ENCODE results near the gene TRABD. TPM values are rescaled to one million over a fixed set of nuclear protein-coding genes. Genes with fewer than 3 reads are reported as not detected.

The TRABD gene
- total RNA-seq, 6 donors from 2014 or later: 32.9 to 88.0 (median 56.3) TPM

- Histone ChIP-seq H3K9me3 (no peaks in the 10 kb centered on the region), H3K4me3 (no peak overlapping the region), H3K36me3 (peaks cover 8 to 55% (median 44%) of the 10 kb centered on the region in 4 donors), H3K27ac (no peak overlapping the region), H3K4me1 (peaks cover 24 to 42% (median 38%) of the 10 kb centered on the region in 4 donors), H3K27me3 (no peaks in the 10 kb centered on the region)
- TF ChIP-seq, protein P1, sequence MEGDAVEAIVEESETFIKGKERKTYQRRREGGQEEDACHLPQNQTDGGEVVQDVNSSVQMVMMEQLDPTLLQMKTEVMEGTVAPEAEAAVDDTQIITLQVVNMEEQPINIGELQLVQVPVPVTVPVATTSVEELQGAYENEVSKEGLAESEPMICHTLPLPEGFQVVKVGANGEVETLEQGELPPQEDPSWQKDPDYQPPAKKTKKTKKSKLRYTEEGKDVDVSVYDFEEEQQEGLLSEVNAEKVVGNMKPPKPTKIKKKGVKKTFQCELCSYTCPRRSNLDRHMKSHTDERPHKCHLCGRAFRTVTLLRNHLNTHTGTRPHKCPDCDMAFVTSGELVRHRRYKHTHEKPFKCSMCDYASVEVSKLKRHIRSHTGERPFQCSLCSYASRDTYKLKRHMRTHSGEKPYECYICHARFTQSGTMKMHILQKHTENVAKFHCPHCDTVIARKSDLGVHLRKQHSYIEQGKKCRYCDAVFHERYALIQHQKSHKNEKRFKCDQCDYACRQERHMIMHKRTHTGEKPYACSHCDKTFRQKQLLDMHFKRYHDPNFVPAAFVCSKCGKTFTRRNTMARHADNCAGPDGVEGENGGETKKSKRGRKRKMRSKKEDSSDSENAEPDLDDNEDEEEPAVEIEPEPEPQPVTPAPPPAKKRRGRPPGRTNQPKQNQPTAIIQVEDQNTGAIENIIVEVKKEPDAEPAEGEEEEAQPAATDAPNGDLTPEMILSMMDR (IDR thresholded peaks at IDR 0.05): no peak
- TF ChIP-seq POLR2A (IDR thresholded peaks at IDR 0.05) (no peak), POLR2AphosphoS5 (IDR thresholded peaks at IDR 0.05) (no peak), EP300 (IDR thresholded peaks at IDR 0.05) (no peak)
- ATAC-seq (ENCODE audit: low FRiP score in 2 of 2) (no peak), DNase-seq (peak in 1 of 2 donors; percentile 62)
- WGBS, 2 donors: 83 to 88% methylated on average over 1 to 8 of the region's 8 CpGs
Observed at GRCh38 chr22:50193621-50194020, 7.9 kb downstream of the TRABD start.

GRCh38 chr22:50194037-50194805 is 8.5 kb downstream of the TRABD start:
- Histone ChIP-seq H3K4me1 (peaks cover 18 to 39% (median 35%) of the 10 kb centered on the region in 4 donors), H3K4me3 (no peak overlapping the region), H3K27me3 (no peaks in the 10 kb centered on the region), H3K36me3 (peaks cover 8 to 57% (median 45%) of the 10 kb centered on the region in 4 donors), H3K27ac (no peak overlapping the region), H3K9me3 (no peaks in the 10 kb centered on the region)
- 97 to 100% methylated on average over 1 to 31 of the region's 44 CpGs for WGBS, 2 donors
- DNase-seq (peak in 1 of 2 donors; percentile 82), ATAC-seq (ENCODE audit: low FRiP score in 2 of 2) (no peak)
- no peak for TF ChIP-seq EP300 (IDR thresholded peaks at IDR 0.05)
- TF ChIP-seq POLR2AphosphoS5 (IDR thresholded peaks at IDR 0.05): no peak
- TF ChIP-seq, protein P1 (IDR thresholded peaks at IDR 0.05): no peak
- no peak for TF ChIP-seq POLR2A (IDR thresholded peaks at IDR 0.05)

GRCh38 chr22:50196256-50196655 is 10.5 kb downstream of the TRABD start:
- Histone ChIP-seq H3K27ac (no peak overlapping the region), H3K4me3 (no peak overlapping the region), H3K36me3 (peaks cover 8 to 57% (median 45%) of the 10 kb centered on the region in 4 donors), H3K27me3 (no peaks in the 10 kb centered on the region), H3K4me1 (peaks cover 7 to 31% (median 25%) of the 10 kb centered on the region in 4 donors), H3K9me3 (no peaks in the 10 kb centered on the region)
- WGBS, 2 donors: 92 to 100% methylated on average over 1 to 15 of the region's 18 CpGs
- TF ChIP-seq POLR2A (IDR thresholded peaks at IDR 0.05) (no peak), POLR2AphosphoS5 (IDR thresholded peaks at IDR 0.05) (no peak), EP300 (IDR thresholded peaks at IDR 0.05) (no peak)
- TF ChIP-seq, protein P1 (IDR thresholded peaks at IDR 0.05): no peak
- DNase-seq (peak in 1 of 2 donors; percentile 80), ATAC-seq (ENCODE audit: low FRiP score in 2 of 2) (no peak)

DNA sequence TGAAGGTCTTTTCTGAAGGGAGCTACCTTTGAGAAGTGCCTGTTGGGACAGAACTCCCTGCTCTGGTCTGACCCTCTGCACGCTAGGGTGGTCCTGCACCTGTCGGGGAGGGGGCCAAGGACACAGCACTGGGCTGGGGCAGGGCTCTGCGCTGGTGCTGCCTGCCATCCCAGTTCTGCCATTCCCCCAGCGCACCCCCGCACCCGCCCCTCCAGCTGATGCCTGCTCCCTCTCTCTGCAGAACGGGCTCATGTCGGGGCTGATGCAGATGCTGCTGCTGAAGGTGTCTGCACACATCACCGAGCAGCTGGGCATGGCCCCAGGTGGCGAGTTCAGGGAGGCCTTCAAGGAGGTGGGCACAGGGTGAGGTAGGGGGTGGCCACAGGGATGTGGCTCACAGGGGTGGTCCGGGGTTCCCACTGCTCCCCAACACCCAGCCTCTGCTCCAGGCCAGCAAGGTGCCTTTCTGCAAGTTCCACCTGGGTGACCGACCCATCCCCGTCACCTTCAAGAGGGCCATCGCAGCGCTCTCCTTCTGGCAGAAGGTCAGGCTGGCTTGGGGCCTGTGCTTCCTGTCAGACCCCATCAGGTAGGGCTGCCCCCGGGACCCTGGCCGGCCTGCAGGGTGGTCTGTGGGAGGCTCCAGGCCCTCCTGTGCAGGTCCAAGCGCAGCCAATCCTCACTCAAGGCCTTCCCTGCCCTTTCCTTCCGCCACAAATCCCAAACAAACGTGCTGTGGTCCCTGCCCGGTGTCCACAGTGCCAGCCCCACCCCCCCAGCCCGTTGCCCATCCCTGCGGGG is 11.5 kb downstream of the TRABD start:
- H3K4me1 ChIP-seq: peaks cover 13 to 30% (median 23%) of the 10 kb centered on the region in 4 donors
- no peak for ATAC-seq (ENCODE audit: low FRiP score in 2 of 2)

More for the DNA sequence above, 11.5 kb downstream of the TRABD start:
- WGBS, 2 donors: 93 to 100% methylated on average over 1 to 22 of the region's 23 CpGs
- Histone ChIP-seq H3K36me3 (peaks cover 8 to 57% (median 44%) of the 10 kb centered on the region in 4 donors), H3K9me3 (no peaks in the 10 kb centered on the region), H3K27me3 (no peaks in the 10 kb centered on the region), H3K4me3 (no peak overlapping the region), H3K27ac (no peak overlapping the region)
- no peak for TF ChIP-seq POLR2AphosphoS5 (IDR thresholded peaks at IDR 0.05)
- TF ChIP-seq EP300 (IDR thresholded peaks at IDR 0.05): no peak
- TF ChIP-seq, protein P1 (IDR thresholded peaks at IDR 0.05): no peak
- no peak for TF ChIP-seq POLR2A (IDR thresholded peaks at IDR 0.05)
- DNase-seq: peak in 1 of 2 donors; percentile 77
